Mesenchymal stem cell (in vitro differentiated cells and primary cell): Measurements from ENCODE around the gene MS4A7.

Experiments used
- DNase-seq: peaks from one replicate; pipeline ENCODE4 v3.0.0-alpha.2; 2013
- H2AFZ ChIP-seq: one replicate; pipeline ENCODE4 v1.6.1; 2013; ENCODE audit warnings: low read depth, mild to moderate bottlenecking, control low read depth, inconsistent platforms, low read length, moderate library complexity
- H2AK5ac ChIP-seq: 2 replicates; pipeline ENCODE4 v1.6.1; 2013; ENCODE audit warnings: low read length, moderate library complexity, mild to moderate bottlenecking, inconsistent platforms; ENCODE audit not compliant: severe bottlenecking
- H2BK120ac ChIP-seq: one replicate; pipeline ENCODE4 v1.6.1; 2013; ENCODE audit warnings: low read depth, mild to moderate bottlenecking, inconsistent platforms, low read length, moderate library complexity
- H2BK12ac ChIP-seq, 2 experiments: one replicate each; pipeline ENCODE4 v1.6.1; 2013; ENCODE audit warnings: inconsistent platforms in 2 of 2, low read length in 2 of 2, mild to moderate bottlenecking in 2 of 2, moderate library complexity in 2 of 2, control low read depth in 1 of 2
- H2BK15ac ChIP-seq: one replicate; pipeline ENCODE4 v1.6.1; 2013; ENCODE audit warnings: mild to moderate bottlenecking, low read depth, inconsistent platforms; ENCODE audit not compliant: poor library complexity, severe bottlenecking
- H2BK5ac ChIP-seq: 2 replicates; pipeline ENCODE4 v1.6.1; 2013; ENCODE audit warnings: low read depth, mild to moderate bottlenecking, low read length, control low read depth, inconsistent platforms; ENCODE audit not compliant: poor library complexity, severe bottlenecking
- H3K14ac ChIP-seq, 2 experiments: one replicate each; pipeline ENCODE4 v1.6.1; 2013; ENCODE audit warnings: inconsistent platforms in 2 of 2, low read length in 2 of 2, control low read depth in 1 of 2, mild to moderate bottlenecking in 1 of 2, moderate library complexity in 1 of 2
- H3K18ac ChIP-seq, 2 experiments: one replicate each; pipeline ENCODE4 v1.6.1; 2013; ENCODE audit warnings: inconsistent platforms in 2 of 2, low read length in 2 of 2, control low read depth in 1 of 2, low read depth in 1 of 2, mild to moderate bottlenecking in 1 of 2
- H3K23ac ChIP-seq, 2 experiments: one replicate each; pipeline ENCODE4 v1.6.1; 2013; ENCODE audit warnings: inconsistent platforms in 2 of 2, low read length in 2 of 2, mild to moderate bottlenecking in 2 of 2, moderate library complexity in 2 of 2, control low read depth in 1 of 2
- H3K27ac ChIP-seq: 2 replicates; pipeline ENCODE4 v1.5.1; 2013; ENCODE audit warnings: mild to moderate bottlenecking, moderate library complexity, low read length, control low read depth, inconsistent platforms; ENCODE audit not compliant: poor library complexity, severe bottlenecking
- H3K27me3 ChIP-seq, 2 experiments: 2 replicates each; pipeline versions ENCODE4 v1.6.1 to v1.7.0; 2013; ENCODE audit warnings: low read length in 2 of 2, mild to moderate bottlenecking in 2 of 2, moderate library complexity in 2 of 2, control low read depth in 1 of 2, inconsistent platforms in 1 of 2; ENCODE audit not compliant: control insufficient read depth in 1 of 2, insufficient read depth in 1 of 2
- H3K36me3 ChIP-seq, 2 experiments: 2 replicates each; pipeline versions ENCODE4 v1.6.1 to v1.7.0; 2013; ENCODE audit warnings: low read length in 2 of 2, control low read depth in 1 of 2, inconsistent platforms in 1 of 2, low read depth in 1 of 2, mild to moderate bottlenecking in 1 of 2; ENCODE audit not compliant: insufficient read depth in 2 of 2, control insufficient read depth in 1 of 2
- H3K4ac ChIP-seq, 2 experiments: one replicate each; pipeline ENCODE4 v1.6.1; 2013; ENCODE audit warnings: inconsistent platforms in 2 of 2, low read length in 2 of 2, mild to moderate bottlenecking in 2 of 2, moderate library complexity in 2 of 2, control low read depth in 1 of 2, low read depth in 1 of 2
- H3K4me1 ChIP-seq: 2 replicates; pipeline ENCODE4 v1.6.1; 2013; ENCODE audit warnings: low read depth, low read length, control low read depth; ENCODE audit not compliant: control insufficient read depth, insufficient read depth
- H3K4me2 ChIP-seq: 2 replicates; pipeline ENCODE4 v1.6.1; 2013; ENCODE audit warnings: low read length, mild to moderate bottlenecking, inconsistent platforms; ENCODE audit not compliant: poor library complexity, severe bottlenecking
- H3K4me3 ChIP-seq, 2 experiments: 2 replicates each; pipeline versions ENCODE4 v1.5.1 to v1.7.0; 2013; ENCODE audit warnings: low read length in 2 of 2, mild to moderate bottlenecking in 2 of 2, control low read depth in 1 of 2, low read depth in 1 of 2; ENCODE audit not compliant: insufficient read depth in 1 of 2
- H3K79me1 ChIP-seq: replicated peaks from 2 replicates; pipeline ENCODE4 v1.6.1; 2013; ENCODE audit warnings: mild to moderate bottlenecking, control low read depth, low read length, inconsistent platforms; ENCODE audit not compliant: poor library complexity, severe bottlenecking
- H3K9ac ChIP-seq: 2 replicates; pipeline ENCODE4 v1.7.0; 2013; ENCODE audit warnings: mild to moderate bottlenecking, low read length, moderate library complexity
- H3K9me3 ChIP-seq: 2 replicates; pipeline ENCODE4 v1.7.0; 2013; ENCODE audit warnings: mild to moderate bottlenecking, low read length; ENCODE audit not compliant: control insufficient read depth
- H4K8ac ChIP-seq: one replicate; pipeline ENCODE4 v1.6.1; 2013; ENCODE audit warnings: inconsistent platforms, mild to moderate bottlenecking, low read length, moderate library complexity
- H4K91ac ChIP-seq: one replicate; pipeline ENCODE4 v1.6.1; 2013; ENCODE audit warnings: mild to moderate bottlenecking, low read length, inconsistent platforms
- WGBS: methylation state at CpG from one replicate; pipeline ENCODE4 v1.1.7; 2013; ENCODE audit warnings: mixed read lengths; 5-methylcytosine and 5-hydroxymethylcytosine counted together

MS4A7 gene

DNA sequence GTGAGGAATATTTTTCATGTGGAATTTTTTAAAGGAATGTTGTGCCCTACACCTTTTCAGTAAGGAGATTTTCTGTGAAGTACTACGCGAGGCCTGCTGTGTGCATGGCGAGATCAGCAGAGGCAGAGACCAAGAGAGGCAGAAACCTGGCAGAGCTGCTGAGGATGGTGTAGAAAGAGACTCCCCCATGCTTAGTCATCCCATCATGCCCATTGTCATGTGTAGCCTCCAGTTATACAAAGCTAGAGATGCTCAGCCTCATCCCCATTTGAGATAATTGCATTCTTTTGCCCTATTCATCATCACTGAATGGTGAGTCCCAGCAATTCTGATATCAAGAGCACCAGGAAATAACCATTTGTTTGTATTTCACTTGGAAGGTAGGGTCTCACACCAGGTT, 3.0 kb upstream of the MS4A7 start:
- Histone ChIP-seq H2BK120ac (no peak overlapping the region), H3K36me3 (no peaks in the 10 kb centered on the region), H3K14ac (no peak overlapping the region), H3K4me3 (no peak overlapping the region), H3K18ac (no peak overlapping the region), H3K23ac (no peak overlapping the region), H3K4me1 (peaks cover 2% of the 10 kb centered on the region), H3K4me2 (no peak overlapping the region), H2BK5ac (no peak overlapping the region), H4K91ac (no peak overlapping the region), H2AK5ac (no peak overlapping the region), H3K79me1 (no peaks in the 10 kb centered on the region), H2BK12ac (no peak overlapping the region), H3K4ac (no peak overlapping the region), H2BK15ac (no peak overlapping the region), H3K9ac (no peak overlapping the region), H3K27ac (no peak overlapping the region), H3K9me3 (no peaks in the 10 kb centered on the region), H2AFZ (no peak overlapping the region), H4K8ac (no peak overlapping the region), H3K27me3 (no peaks in the 10 kb centered on the region)
- no peak for DNase-seq
- WGBS: 86% methylated on average over 3 of the region's 3 CpGs

DNA sequence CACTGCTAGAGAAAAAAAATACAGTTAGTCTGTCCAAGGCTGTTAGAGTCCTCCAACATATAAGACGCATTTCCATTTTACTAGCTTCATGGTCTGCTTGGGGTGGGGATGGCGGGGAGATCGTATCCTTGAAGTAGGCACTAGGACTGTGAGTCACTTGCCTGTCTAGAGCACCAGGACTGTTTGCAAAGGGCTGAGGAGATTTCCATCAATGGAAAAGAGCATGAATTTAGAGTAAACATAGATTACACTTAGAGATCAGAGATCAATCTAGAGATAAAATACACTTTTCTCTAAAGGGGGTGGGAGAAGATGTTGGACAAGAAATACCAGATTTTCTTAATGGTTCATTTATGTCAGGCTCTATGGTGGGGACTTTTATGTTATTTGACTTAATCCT, 1.7 kb upstream of the MS4A7 start:
- Histone ChIP-seq H2AFZ (no peak overlapping the region), H3K9ac (no peak overlapping the region), H2BK120ac (no peak overlapping the region), H2BK5ac (no peak overlapping the region), H3K4me2 (no peak overlapping the region), H3K36me3 (no peaks in the 10 kb centered on the region), H3K79me1 (no peaks in the 10 kb centered on the region), H2AK5ac (no peak overlapping the region), H3K9me3 (no peaks in the 10 kb centered on the region), H2BK12ac (no peak overlapping the region), H2BK15ac (no peak overlapping the region), H3K18ac (no peak overlapping the region), H3K4me3 (no peak overlapping the region), H3K4ac (no peak overlapping the region), H3K27me3 (no peaks in the 10 kb centered on the region), H4K8ac (no peak overlapping the region), H3K23ac (no peak overlapping the region), H3K4me1 (peaks cover 2% of the 10 kb centered on the region), H3K27ac (no peak overlapping the region), H3K14ac (no peak overlapping the region), H4K91ac (no peak overlapping the region)
- DNase-seq: no peak
- 88% methylated on average over 3 of the region's 3 CpGs for WGBS

DNA sequence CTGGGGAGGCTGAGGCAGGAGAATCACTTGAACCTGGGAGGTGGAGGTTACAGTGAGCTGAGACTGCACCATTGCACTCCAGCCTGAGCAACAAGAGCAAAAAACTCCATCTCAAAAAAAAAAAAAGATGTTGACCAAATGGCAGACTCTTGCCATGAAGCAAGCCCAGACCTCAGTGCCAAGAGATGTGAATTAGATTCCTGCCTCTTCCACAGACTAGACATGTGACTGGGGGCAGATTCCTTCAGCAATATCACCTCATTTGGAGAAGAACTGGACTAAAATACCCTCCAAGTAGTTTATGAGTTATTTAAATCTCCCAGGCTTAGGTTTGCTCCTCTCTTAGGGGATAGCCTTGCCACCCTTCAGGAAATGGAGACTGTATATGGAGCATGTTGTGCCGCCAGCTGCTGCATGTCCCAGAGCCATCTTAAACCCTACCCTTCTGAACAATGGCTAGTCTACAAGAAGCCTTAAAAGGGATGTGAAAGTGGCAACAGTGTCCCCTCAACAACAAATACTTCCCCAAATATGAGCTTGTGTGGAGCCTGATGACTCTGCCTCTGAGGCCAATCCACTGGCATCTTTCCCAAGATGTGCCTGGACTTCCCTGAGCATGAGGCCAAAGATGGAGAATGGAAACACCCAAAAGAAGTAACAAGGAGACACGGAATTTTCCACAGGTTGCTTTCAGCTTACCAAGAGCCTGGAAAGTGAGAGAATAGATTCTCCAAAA, 763 bp upstream of the MS4A7 start:
- no peak for DNase-seq
- H3K18ac ChIP-seq: no peak overlapping the region
- no peak overlapping the region for H3K4me3 ChIP-seq
- no peak overlapping the region for H3K9ac ChIP-seq
- H4K8ac ChIP-seq: no peak overlapping the region
- no peak overlapping the region for H3K4me2 ChIP-seq
- WGBS: 100% methylated on average over 1 of the region's 2 CpGs
- no peak overlapping the region for H4K91ac ChIP-seq
- no peaks in the 10 kb centered on the region for H3K27me3 ChIP-seq
- no peak overlapping the region for H2AK5ac ChIP-seq
- no peak overlapping the region for H3K4ac ChIP-seq
- no peaks in the 10 kb centered on the region for H3K9me3 ChIP-seq
- no peak overlapping the region for H3K23ac ChIP-seq
- no peak overlapping the region for H3K14ac ChIP-seq
- H2BK12ac ChIP-seq: no peak overlapping the region
- no peak overlapping the region for H2BK5ac ChIP-seq
- H2BK120ac ChIP-seq: no peak overlapping the region
- H2BK15ac ChIP-seq: no peak overlapping the region
- H3K27ac ChIP-seq: no peak overlapping the region
- H3K36me3 ChIP-seq: no peaks in the 10 kb centered on the region
- H3K79me1 ChIP-seq: no peaks in the 10 kb centered on the region
- H3K4me1 ChIP-seq: peaks cover 2% of the 10 kb centered on the region
- H2AFZ ChIP-seq: no peak overlapping the region

DNA sequence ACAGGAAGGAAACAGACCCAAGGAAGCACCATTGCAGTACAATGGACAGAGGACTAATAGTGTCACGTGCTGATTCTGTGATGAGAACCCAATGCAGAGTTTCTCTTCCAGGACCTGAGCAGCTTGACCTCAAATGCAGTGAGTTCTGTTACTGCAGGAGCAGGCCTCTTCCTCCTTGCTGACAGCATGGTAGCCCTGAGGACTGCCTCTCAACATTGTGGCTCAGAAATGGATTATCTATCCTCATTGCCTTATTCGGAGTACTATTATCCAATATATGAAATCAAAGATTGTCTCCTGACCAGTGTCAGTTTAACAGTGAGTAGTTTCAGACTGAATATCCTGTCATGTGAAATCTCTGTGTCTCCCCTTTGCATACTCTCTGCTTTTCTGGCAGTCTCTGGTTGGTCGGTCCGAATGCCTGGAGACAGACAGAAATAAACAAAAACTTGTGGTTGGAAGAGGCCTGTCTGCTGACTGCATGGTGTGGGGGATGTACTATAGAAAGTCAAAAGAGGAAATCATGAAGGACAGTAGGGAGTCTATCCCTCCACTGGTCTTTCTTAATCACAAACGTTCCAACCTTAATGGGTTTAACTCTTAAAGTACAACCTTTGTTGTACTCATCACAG, 11.1 kb downstream of the MS4A7 start:
- Histone ChIP-seq H2AK5ac (no peak overlapping the region), H3K4me1 (no peaks in the 10 kb centered on the region), H3K9me3 (no peaks in the 10 kb centered on the region), H3K4me3 (no peak overlapping the region), H2BK5ac (no peak overlapping the region), H2AFZ (no peak overlapping the region), H3K27ac (no peak overlapping the region), H3K9ac (no peak overlapping the region), H4K91ac (no peak overlapping the region), H3K14ac (no peak overlapping the region), H3K36me3 (no peaks in the 10 kb centered on the region), H3K23ac (no peak overlapping the region), H2BK120ac (no peak overlapping the region), H2BK12ac (no peak overlapping the region), H4K8ac (no peak overlapping the region), H3K27me3 (no peaks in the 10 kb centered on the region), H2BK15ac (no peak overlapping the region), H3K4me2 (no peak overlapping the region), H3K79me1 (no peaks in the 10 kb centered on the region), H3K4ac (no peak overlapping the region), H3K18ac (no peak overlapping the region)
- peak; percentile 72 for DNase-seq
- 37% methylated on average over 3 of the region's 5 CpGs for WGBS
